Stimulated activated CD4-positive, alpha-beta T cell treated with anti-CD3 and anti-CD28 coated beads, Interleukin-2, amount 100 ng/mL, for 48 hours (primary cell): ENCODE data around the gene SCLT1.
"Not testable (repeated sequence)": the region's sequence is repeated elsewhere in the genome, so short reads cannot be mapped to it uniquely, and the experiment has no call there.

Experiments
- DNase-seq, 2 donors: peaks; one replicate each; pipeline ENCODE4 v3.0.0-alpha.2; 2020

The SCLT1 gene

GRCh38 chr4:129093191-129093920 is at the start of gene SCLT1:
Gene SCLT1 (minus strand): TSS chr4:129093539. CDS start chr4:129093103, 436 bp downstream.
- DNase-seq: peak; percentile 93 to 94

DNA sequence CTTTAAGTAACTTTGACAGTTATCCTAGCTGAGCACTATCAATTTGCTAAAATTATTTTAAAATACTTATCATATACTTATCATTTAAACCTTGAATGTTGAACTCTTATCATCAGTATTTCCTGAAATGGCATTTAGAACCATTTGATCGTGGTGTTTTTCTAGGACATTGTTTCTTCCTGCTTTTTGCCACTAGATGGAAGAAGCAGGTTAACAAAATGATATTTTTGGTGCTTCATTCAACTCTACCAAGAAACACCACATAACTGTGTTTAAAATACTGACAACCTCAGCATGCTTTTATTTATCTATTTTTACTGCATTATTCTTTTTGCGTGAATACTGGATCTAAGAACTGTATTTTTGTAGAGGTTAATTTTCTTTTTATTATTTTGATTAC is 47.2 kb upstream of the SCLT1 start:
- DNase-seq: no peak

DNA sequence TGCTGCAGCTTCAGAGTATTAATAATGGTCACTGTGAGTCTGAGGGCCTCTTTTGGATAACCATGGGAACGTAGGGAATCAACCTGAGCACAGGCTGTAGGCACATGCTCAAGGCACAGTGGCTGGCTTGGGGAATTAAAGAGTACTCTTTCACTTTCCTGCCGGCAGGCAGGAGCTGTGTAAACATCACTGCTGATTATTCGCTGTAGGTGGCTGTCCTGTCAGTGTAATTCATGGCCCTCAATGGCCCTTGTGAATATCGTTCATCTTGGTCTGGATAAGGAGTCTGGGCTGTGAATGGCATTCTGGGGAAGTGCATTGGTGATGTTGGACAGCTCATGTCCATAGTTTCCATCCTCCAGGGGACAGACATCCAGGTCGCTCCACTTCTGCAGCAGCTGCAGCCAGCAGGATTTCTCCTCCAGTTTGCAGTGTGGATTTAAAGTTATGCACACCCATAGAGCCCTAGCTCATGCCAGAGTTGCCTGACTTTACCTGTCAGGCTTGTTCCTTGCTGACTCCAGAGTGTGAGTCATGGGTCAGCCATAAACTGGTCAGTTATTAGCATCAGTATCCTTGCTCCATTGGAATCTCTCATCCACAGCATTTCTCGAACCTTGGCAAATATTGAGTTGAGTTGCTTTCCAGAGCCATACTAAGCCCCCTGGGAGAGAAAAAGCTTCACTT is 45.6 kb upstream of the SCLT1 start:
- DNase-seq: no peak

- DNase-seq: no peak
These were observed 43.1 kb upstream of the SCLT1 start for GRCh38 chr4:129136433-129136832.

- no peak for DNase-seq
These were observed 38.0 kb upstream of the SCLT1 start for GRCh38 chr4:129131343-129131742.

GRCh38 chr4:129129143-129129542 is 35.8 kb upstream of the SCLT1 start:
- DNase-seq: no peak

DNA sequence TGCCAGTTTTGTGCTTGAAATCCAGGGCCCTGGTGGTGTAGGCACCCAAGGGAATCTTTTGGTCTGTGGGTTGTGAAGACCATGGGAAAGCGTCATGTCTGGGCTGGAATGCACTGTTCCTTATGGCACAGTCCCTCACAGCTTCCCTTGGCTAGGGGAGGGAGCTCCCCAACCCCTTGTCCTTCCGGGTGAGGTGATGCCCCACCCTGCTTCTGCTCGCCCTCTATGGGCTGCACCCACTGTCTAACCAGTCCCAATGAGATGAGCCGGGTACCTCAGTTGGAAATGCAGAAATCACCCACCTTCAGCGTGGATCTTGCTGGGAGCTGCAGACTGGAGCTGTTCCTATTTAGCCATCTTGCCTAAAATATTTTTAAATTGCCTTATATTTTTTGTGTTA is 33.3 kb upstream of the SCLT1 start:
- DNase-seq: not testable (repeated sequence)

DNA sequence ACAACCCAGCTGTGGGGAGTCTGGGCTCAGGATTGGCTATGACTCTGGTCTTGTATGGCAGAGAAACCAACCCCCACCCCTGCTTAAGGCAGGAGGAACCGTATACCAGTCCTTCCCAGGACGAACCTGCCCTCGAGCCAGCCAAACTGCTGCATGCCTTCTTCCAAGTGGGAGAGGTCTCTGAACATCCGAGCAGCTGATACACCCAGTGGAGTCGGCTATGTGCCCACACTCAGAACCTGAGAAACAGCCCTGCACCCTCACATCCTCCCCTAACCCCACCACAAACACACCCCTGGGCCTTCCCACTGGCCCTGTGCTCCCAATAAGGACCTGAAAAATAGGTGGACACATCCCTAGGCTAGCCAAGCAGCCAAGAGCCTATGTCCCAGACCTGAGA is 24.4 kb upstream of the SCLT1 start:
- DNase-seq: no peak

GRCh38 chr4:129113919-129114318 is 20.6 kb upstream of the SCLT1 start:
- DNase-seq: no peak

DNA sequence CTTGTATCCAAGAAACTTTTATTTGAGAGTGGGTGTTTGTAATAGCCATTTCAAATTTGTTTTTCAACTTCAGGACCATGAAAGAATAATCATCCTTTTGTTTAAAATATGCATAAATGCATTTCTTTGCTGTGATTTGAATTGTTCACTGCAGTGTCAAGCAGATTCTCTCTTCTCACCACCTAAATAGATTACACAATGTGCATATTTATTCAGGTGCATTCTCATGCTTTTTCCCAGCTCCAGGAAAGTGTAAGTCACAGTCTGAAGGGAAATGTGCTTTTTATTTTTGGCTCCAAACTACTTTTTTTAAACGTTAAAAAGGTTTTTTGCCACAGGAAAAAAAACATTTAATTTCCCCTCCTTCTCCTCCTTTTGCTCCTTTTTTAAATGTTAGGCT is 20.1 kb upstream of the SCLT1 start:
- DNase-seq: no peak

DNA sequence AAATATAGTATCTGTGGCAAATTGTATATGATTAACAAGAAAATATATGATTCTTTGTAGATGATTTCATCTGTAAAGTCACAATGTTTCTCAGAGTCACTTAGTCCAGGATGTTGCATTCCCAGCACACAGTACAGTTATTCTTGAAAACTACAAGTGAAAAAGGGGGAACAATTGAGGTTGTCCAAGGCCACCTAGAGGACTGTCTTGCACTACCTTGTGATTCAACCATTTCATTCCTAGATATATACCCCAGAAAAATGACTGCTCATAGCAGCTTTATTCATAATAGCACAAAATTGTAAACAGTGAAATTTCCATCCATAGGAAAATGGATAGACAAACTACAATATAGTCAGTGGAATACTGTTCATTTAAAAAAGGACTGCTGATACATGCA is 18.6 kb upstream of the SCLT1 start:
- no peak for DNase-seq

- no peak for DNase-seq
These were observed 17.6 kb upstream of the SCLT1 start for GRCh38 chr4:129110931-129111330.

DNA sequence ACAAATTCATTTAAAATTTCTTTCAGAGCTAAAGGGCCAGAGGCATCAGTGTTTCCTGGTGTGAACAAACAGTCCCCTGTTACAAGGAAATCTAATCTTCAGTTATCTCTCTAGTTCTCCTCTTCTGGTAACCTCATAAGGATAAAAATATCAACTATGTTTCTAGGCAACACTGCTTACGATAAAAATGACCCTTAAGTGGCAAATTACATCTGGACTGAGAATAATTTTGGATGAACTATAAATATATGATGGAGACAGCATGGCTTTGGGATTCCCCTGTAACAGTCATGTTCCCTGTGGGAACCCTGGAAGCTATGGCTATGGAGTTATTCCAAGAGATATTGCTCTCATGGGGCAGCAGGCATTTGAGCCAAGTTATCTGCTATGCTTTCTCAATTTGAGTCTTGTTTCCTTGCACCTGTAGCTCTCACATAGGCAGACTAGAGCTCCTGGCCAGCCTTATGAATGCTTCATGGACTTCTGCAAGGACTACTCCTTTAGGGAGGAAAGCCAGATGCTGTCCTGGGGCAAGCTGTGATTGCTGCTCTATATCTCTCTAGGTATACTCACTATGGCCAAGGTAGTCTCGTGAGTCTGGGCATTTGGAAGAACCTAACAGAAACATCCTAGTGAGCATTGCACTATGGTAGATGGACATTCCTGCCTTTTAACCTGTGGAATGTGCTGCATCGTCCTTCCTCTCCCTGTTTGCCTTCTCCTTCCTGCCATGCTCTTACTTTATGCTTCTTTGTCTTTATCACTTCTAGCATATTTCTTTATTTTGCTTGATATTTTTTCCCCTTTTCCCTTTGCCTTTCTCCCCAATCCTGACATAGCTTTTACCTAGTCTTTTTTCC is 16.9 kb upstream of the SCLT1 start:
- no peak for DNase-seq

- no peak for DNase-seq
These were observed 5.2 kb upstream of the SCLT1 start for GRCh38 chr4:129098531-129099001.

DNA sequence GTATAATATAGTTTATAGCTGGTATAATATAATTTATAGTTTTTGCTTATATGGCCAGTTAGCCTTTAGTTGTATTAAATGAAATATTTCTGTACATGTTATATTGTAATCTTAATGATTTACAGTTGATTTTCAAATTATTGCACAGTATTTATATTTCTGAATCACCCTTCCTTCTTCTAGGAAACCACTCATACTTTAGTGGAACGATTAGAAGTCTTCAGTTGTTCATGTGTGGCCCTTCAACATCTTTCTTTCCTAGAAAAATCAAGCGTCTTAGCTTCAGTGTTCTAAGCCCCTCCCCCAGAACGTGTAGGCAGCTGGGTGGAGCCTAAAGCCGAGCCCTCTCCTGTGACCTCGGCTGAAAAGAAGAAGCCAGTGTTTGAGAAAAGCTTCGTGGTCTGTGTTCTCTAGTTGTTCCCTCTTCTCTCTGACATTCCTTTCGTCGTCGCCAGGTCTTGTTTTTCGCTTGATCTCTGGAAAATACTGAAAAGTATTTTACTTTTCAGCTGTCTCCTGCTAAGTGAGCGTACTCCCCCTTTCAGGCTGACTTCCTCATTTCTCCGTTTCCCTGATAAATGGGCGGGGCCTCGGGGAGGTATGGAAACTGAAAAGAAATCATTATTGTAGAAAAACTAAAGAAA is 2.6 kb upstream of the SCLT1 start, which contains the start of gene C4orf33:
C4orf33 (plus strand) TSS at position 342 of the 644 bp plus-strand sequence. CDS start 6,459 bp downstream, outside the sequence.
- DNase-seq: peak; percentile 57 to 65

- DNase-seq: no peak
These were observed 1.0 kb upstream of the SCLT1 start for GRCh38 chr4:129094347-129094746.

- no peak for DNase-seq
These were observed 628 bp downstream of the SCLT1 start for GRCh38 chr4:129092631-129093190.

- no peak for DNase-seq
These were observed 5.8 kb downstream of the SCLT1 start for GRCh38 chr4:129087516-129087915.

- DNase-seq: no peak
These were observed 7.9 kb downstream of the SCLT1 start for GRCh38 chr4:129085472-129085871.

DNA sequence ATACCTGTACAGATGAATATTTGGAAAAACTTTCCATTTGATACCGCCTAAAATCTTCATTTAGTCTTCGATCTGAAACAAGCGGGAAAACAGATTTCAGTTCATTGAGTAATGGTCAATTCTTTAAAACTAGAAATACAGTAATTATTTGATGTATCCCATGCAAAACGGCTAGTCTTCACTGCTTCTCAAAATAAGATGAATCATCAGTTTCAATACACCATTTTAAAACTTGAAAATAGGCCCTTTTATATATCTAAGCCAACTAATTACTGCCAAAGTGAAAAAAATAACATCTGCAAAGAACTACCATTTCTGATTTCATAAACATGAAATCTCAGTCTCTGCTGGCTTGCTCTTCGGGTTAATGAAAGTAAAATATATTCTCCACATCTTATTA is 11.0 kb downstream of the SCLT1 start:
- DNase-seq: no peak

DNA sequence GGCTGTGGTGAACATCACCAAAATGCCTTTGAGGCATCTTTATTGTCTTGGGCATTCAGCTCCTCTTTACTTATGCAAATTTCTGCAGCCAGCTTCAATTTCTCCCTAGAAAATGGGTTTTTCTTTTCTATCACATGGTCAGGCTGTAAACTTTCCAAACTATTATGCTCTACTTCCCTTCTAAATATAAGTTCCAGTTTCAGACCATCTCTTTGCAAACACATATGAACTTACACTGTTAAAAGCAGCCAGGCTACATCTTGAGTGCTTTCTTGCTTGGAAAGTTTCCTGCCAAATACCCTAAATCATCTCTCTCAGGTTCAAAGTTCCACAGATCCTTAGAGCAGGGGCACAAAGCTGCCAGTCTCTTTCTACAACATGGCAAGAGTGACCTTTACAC is 13.2 kb downstream of the SCLT1 start:
- no peak for DNase-seq

DNA sequence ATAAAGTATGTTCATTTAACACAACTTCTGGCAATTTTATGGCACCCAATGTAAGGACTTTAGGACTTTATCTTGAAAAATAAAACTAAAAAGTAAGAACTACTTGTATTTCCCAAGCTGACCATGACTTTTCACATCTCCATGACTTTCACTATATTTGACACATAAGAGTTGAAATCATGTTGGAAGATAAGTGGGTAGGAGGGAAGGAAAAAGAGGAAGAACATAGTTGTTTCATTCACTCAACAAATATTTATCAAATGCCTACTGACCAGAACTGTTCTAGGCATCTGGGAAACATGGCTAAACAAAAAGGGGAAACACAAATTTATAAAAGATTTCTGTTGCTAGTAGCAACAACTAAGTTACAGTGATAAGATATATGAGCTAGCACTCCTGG is 16.0 kb downstream of the SCLT1 start:
- no peak for DNase-seq
